DMS114 treated with DMSO at 0.1 percent for 48 hours (cell line): ENCODE results near the gene SPAG7.
A peak's percentile ranks its signal among the peaks of the same experiment; 100 is the strongest.

Source experiments
- DNase-seq: peaks from one replicate; lab custom pipeline; 2025; ENCODE audit not compliant: unreplicated experiment; lab: John Stamatoyannopoulos, UW

Gene SPAG7

DNA sequence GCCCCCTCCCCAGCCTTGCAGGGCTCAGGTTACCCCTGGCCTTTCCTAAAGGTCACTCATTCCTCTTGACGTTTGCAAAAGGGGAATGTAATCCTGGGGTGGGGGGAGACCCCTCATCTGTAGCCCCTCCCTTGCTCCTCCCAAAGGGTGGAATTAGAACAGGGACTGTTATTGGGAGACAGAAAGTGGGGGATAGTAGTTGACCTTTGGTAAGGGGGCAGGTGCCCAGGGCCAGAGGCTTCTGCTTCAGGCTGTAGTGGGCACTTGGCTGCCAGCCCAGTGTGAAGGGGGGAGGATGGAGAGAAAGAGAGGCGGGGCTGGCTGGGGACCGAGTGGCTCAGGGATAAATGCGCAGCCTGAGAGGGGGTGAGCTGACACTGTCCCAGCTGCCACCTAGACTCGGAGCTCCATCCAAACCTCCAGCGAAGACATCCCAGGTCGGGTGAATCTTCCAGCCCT lies 16.8 kb downstream of the SPAG7 start, which contains the start of gene ENO3:
Gene ENO3, plus strand, starts transcription at position 374 of the 459 bp plus-strand sequence. CDS start 711 bp downstream, outside the sequence.
- no peak for DNase-seq

DNA sequence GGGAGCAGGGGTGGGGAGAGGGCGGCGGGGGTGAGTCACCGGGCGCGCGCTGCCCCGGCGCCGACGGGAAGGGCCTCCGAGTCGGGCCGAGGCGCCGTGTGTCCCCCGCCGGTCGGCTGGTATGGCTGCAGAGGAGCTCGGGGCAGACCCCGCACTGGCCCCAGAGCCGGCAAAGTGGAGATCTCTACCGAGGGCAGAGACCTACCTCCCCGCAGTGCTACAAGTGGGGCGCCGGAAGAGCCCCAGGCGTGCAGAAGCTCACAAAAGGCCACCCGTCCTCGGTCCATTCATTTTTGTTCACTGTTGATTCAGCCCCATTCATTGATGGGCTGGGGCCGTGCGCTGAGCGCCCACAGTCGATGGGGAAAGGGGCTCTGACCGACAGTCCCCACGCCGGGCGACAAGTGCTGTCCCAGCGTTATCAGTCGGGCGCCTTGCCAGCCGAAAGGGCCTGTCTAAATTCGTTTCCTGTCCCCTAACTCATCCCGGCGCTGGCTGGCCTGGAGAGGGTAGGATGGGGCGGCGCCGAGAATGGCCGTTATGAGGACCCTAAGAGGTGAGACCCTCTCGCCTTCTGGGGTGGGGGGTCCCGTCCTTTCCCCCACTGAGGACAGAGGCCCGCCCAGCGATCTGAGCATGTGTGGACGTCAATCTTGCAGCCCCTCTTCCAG lies 17.4 kb downstream of the SPAG7 start:
- no peak for DNase-seq

DNA sequence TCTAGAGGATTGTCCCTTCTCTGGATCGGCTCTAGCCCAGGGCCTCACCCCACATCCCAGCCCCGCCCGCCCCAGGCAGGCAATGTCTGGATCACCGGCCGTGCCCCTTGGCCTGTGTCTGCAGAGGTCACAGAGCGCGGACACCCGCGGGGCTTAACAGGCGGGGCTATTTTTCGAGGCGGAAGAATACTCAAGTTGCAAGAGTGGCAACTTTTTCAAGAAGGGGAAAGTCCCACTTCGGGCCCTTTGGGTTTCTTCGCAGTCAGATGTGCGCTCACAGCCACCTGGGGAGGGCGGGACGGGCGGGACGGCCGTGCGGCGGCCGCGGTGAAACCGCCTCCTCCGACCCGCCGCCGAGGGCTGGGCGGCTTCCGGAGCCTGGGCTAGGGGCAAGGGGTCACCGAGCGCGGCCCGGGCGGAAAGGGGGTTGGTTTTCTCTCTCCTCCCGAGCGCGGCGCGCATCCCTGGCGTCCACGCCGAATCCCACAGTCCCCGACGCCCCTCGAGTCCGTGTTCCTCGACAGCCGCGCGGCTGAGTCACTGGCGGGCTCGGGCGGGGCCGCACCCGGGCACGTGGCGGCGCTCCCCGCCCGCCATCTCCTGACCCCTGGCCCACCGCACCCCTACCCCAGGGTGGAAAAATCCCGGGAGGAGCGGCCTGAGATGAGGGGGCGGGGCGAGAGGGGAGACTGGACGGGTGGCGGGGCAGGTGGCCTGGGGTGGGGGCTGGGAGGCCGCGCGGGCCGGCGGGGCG lies 18.1 kb downstream of the SPAG7 start:
- DNase-seq = no peak

- DNase-seq = peak; percentile 56
Observed at GRCh38 chr17:4948931-4949320, 18.7 kb downstream of the SPAG7 start.

GRCh38 chr17:4948166-4948930 lies 19.3 kb downstream of the SPAG7 start, which contains the start of gene PFN1:
Gene PFN1, minus strand, starts transcription at chr17:4948530. Its CDS starts 136 bp downstream, at chr17:4948394.
- DNase-seq = peak; percentile 74

- peak; percentile 33 for DNase-seq
Observed at GRCh38 chr17:4947411-4948165, 20.0 kb downstream of the SPAG7 start.

GRCh38 chr17:4947010-4947410 lies 20.6 kb downstream of the SPAG7 start:
- DNase-seq = no peak

DNA sequence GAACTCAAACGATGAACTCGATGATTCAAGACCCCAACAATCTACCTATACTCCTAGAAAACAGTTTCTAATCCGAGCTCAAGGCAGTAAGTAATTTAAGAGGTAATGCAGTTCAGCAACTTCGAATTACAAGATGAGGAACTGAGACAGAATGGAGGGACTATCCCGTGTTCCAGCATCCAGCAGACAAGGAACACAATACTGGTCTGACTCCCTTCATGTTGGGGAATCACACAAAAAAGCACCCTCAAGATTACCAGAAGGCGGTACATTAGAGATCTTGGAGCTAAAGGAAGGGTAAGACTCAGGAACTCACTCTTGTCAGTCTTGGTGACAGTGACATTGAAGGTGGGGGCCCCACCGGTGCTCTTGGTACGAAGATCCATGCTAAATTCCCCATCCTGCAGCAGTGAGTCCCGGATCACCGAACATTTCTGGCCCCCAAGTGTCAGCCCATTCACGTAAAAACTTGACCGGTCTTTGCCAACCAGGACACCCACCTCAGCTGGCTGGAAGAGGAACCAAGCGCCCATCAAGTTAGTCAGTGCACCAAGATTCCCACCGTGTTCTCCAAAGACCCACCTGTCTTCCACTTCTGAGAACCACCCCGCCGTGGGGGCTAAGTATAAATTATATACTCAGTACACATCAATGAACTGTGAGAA lies 21.2 kb downstream of the SPAG7 start:
- DNase-seq = no peak

DNA sequence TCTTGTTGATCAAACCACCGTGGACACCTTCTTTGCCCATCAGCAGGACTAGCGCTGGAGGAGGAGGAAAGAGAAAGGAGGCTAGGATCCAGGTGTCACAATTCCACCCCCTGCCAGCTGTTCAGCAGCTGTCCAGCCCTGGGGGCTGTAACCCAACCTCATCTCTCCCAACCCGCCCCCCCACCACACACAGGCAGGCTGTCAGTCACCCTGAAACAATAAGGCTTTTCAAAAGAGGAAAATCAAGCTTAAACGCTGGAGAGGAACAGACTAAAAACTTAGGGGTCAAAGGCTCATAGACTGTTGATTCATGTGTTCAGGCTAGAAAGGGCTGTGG lies 21.7 kb downstream of the SPAG7 start:
- no peak for DNase-seq

DNA sequence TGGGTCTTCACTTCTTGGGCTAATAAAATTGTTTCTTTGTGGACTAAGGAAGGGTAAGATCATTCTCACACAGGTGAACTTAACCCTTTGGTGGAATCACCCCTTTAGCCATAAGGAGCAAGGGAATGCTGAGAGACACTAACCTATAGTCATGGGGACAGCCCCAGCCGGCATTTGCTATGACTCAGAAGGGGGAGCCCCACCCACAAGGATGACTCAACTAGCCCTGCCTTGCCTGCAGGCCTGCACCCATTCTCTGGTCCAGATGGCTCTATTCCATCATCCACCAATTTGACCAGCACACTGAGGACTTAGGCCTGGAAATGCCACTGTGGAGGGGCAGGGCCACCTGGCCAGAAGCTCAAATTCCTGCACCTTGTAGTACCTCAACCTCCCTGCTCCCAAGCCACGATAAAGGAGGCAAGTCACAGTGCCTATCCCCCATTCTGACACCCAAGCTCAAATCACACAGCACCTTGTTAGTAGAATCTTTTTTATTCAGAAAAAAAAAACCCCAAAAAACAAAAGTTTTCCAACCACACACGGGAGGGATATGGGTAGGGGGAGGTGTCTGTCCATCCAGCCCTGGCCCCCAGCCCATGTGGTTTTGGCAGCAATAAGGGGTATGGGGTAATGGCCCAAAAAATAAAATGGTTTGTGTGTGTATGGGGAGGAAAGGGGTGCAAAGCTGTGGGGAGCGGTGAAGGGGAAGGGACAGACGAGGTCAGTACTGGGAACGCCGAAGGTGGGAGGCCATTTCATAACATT lies 22.3 kb downstream of the SPAG7 start:
- DNase-seq = no peak

GRCh38 chr17:4944554-4945175 lies 23.0 kb downstream of the SPAG7 start:
- no peak for DNase-seq

- DNase-seq = no peak
Observed at GRCh38 chr17:4944163-4944553, 23.5 kb downstream of the SPAG7 start.

DNA sequence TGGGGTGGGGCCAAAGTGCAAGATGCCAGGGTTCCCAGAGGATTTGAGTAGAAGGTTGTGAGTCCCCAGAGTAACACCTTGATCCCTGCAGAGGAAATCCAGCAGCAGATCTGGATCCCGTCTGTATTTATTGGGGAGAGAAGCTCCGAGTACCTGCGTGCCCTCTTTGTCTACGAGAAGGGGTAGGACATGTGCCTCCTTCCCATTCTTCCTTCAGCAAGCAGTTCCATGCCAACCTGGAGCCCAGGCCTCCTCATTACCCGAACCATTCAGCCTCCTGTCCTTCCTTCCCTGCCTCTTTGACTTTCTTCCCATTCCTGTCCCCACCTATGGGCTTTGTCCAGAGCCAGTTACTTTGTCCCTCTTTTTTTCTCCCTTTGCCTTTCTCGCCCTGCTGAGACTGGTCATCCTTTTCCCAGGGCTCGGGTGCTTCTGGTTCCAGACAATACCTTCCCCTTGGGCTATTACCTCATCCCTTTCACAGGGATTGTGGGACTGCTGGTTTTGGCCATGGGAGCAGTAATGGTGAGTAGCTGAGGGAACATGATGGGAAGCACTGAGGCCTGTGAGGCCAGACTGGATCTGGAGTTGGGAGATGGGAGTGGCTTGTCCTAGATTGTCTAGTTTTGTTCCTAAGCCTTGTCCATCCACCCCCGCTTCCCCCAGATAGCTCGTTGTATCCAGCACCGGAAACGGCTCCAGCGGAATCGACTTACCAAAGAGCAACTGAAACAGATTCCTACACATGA lies 24.7 kb downstream of the SPAG7 start:
- no peak for DNase-seq

GRCh38 chr17:4941319-4941610 lies 26.4 kb downstream of the SPAG7 start:
- DNase-seq = no peak

DNA sequence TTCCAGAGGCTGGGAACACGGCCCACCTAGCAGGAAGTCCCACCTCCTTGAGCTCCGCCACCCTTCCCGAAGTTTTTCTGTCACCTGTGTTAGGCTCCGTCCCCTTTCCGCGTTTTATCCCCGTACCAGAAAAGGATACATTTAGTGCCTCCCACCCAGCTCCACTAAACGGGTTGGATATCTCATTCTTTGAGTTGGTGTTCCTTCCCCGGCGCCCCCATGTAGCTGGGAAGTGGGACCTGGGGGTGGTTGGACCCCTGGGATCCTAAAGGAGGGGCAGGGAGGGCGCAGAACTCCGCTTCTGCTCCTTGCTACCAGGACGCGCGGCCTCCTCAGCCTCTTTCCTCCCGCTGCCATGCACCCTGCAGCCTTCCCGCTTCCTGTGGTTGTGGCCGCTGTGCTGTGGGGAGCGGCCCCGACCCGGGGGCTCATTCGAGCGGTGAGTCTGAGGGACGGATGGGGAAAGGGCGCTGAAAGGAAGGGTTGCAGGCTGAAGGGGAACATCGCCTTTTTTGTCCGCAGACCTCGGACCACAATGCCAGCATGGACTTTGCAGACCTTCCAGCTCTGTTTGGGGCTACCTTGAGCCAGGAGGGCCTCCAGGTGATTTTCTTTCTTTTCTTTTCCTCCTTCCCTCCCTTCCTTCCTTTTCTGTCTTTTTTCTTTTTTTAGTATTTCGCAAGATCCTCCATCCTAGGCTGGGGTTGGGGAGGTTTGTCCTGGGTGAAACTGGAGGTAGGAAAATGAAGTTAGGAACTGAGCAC lies 26.9 kb downstream of the SPAG7 start:
- DNase-seq = no peak

GRCh38 chr17:4939796-4940554 lies 27.6 kb downstream of the SPAG7 start, which contains the start of the genes RNF167 and SLC25A11:
Gene RNF167, plus strand, starts transcription at chr17:4940268. Its CDS starts 642 bp downstream, at chr17:4940910.
Gene SLC25A11, minus strand, starts transcription at chr17:4940046. Its CDS starts 136 bp downstream, at chr17:4939910.
- peak; percentile 99 for DNase-seq

- no peak for DNase-seq
Observed at GRCh38 chr17:4939546-4939795, 28.1 kb downstream of the SPAG7 start.
